ENCODE data around the gene KLHL29. TPM values are rescaled to one million over a fixed set of nuclear protein-coding genes. Genes with fewer than 3 reads are reported as not detected.

Gene KLHL29
- total RNA-seq, 2 donors from 2014 or later: 1.0 to 2.4 TPM

- no peaks in the 10 kb centered on the region for H3K9me3 ChIP-seq (ENCODE audit: control insufficient read depth, low read length)
- H3K4me3 Mint-ChIP-seq: no peak overlapping the region
- peaks cover 6% of the 10 kb centered on the region for H3K27me3 Mint-ChIP-seq (ENCODE audit: insufficient read depth)
- no peak overlapping the region for H3K9ac ChIP-seq (ENCODE audit: extremely low read depth, low read length, poor library complexity, severe bottlenecking)
- H3K4me3 ChIP-seq (ENCODE audit: low read length): no peak overlapping the region
- 91 to 92% methylated on average over 8 to 9 of the region's 9 CpGs for WGBS, 2 experiments (ENCODE audit: insufficient coverage in 1 of 2, insufficient read length in 1 of 2)
- no peaks in the 10 kb centered on the region for H3K9me3 Mint-ChIP-seq
- no peak overlapping the region for H3K27ac ChIP-seq (ENCODE audit: low read depth, low read length)
- no peaks in the 10 kb centered on the region for H3K4me1 Mint-ChIP-seq
- no peaks in the 10 kb centered on the region for H3K4me1 ChIP-seq (ENCODE audit: control insufficient read depth, insufficient read depth, low read length)
- DNase-seq: no peak
- no peaks in the 10 kb centered on the region for H3K36me3 ChIP-seq (ENCODE audit: control insufficient read depth, insufficient read depth, low read length)
- no peak for TF ChIP-seq CTCF (conservative IDR thresholded peaks at IDR 0.05)
- no peaks in the 10 kb centered on the region for H3K36me3 Mint-ChIP-seq (ENCODE audit: low read depth)
- no peaks in the 10 kb centered on the region for H3K27me3 ChIP-seq (ENCODE audit: control insufficient read depth, insufficient read depth, low read length, poor library complexity, severe bottlenecking)
- H3K27ac Mint-ChIP-seq: no peak overlapping the region
Observed at GRCh38 chr2:23366720-23367119, 18.3 kb upstream of the KLHL29 start.

- Histone ChIP-seq H3K9ac (ENCODE audit: extremely low read depth, low read length, poor library complexity, severe bottlenecking) (no peak overlapping the region), H3K9me3 (ENCODE audit: control insufficient read depth, low read length) (no peaks in the 10 kb centered on the region), H3K4me3 (ENCODE audit: low read length) (no peak overlapping the region), H3K4me1 (ENCODE audit: control insufficient read depth, insufficient read depth, low read length) (no peaks in the 10 kb centered on the region), H3K27me3 (ENCODE audit: control insufficient read depth, insufficient read depth, low read length, poor library complexity, severe bottlenecking) (no peaks in the 10 kb centered on the region), H3K27ac (ENCODE audit: low read depth, low read length) (no peak overlapping the region), H3K36me3 (ENCODE audit: control insufficient read depth, insufficient read depth, low read length) (no peaks in the 10 kb centered on the region)
- H3K4me3 Mint-ChIP-seq: no peak overlapping the region
- no peak for TF ChIP-seq CTCF (conservative IDR thresholded peaks at IDR 0.05)
- no peaks in the 10 kb centered on the region for H3K9me3 Mint-ChIP-seq
- WGBS, 2 experiments (ENCODE audit: insufficient coverage in 1 of 2, insufficient read length in 1 of 2): 83 to 85% methylated on average over 1 to 2 of the region's 3 CpGs
- H3K36me3 Mint-ChIP-seq (ENCODE audit: low read depth): no peaks in the 10 kb centered on the region
- no peak for DNase-seq
- no peaks in the 10 kb centered on the region for H3K4me1 Mint-ChIP-seq
- H3K27me3 Mint-ChIP-seq (ENCODE audit: insufficient read depth): peaks cover 4% of the 10 kb centered on the region
- no peak overlapping the region for H3K27ac Mint-ChIP-seq
Observed at GRCh38 chr2:23367760-23368159, 17.2 kb upstream of the KLHL29 start.

- H3K9me3 ChIP-seq (ENCODE audit: control insufficient read depth, low read length): no peaks in the 10 kb centered on the region
Observed at GRCh38 chr2:23373666-23374065, 11.3 kb upstream of the KLHL29 start.

More at GRCh38 chr2:23373666-23374065, 11.3 kb upstream of the KLHL29 start:
- Histone ChIP-seq H3K27me3 (ENCODE audit: control insufficient read depth, insufficient read depth, low read length, poor library complexity, severe bottlenecking) (no peaks in the 10 kb centered on the region), H3K36me3 (ENCODE audit: control insufficient read depth, insufficient read depth, low read length) (no peaks in the 10 kb centered on the region), H3K4me3 (ENCODE audit: low read length) (no peak overlapping the region), H3K27ac (ENCODE audit: low read depth, low read length) (no peak overlapping the region), H3K9ac (ENCODE audit: extremely low read depth, low read length, poor library complexity, severe bottlenecking) (no peak overlapping the region), H3K4me1 (ENCODE audit: control insufficient read depth, insufficient read depth, low read length) (no peaks in the 10 kb centered on the region)
- peaks cover 5% of the 10 kb centered on the region for H3K27me3 Mint-ChIP-seq (ENCODE audit: insufficient read depth)
- no peak for TF ChIP-seq CTCF (conservative IDR thresholded peaks at IDR 0.05)
- peaks cover 8% of the 10 kb centered on the region for H3K4me1 Mint-ChIP-seq
- no peak overlapping the region for H3K27ac Mint-ChIP-seq
- DNase-seq: no peak
- WGBS, 2 experiments (ENCODE audit: insufficient coverage in 1 of 2, insufficient read length in 1 of 2): 82 to 87% methylated on average over 8 of the region's 8 CpGs
- no peaks in the 10 kb centered on the region for H3K36me3 Mint-ChIP-seq (ENCODE audit: low read depth)
- no peak overlapping the region for H3K4me3 Mint-ChIP-seq
- peaks cover 3% of the 10 kb centered on the region for H3K9me3 Mint-ChIP-seq

All from endodermal cell (in vitro differentiated cells).